Stimulated activated CD8-positive, alpha-beta memory T cell treated with anti-CD3 and anti-CD28 coated beads, Interleukin-12 subunit alpha, Interleukin-12 subunit beta, amount 100 ng/mL, for 1 hour (primary cell): ENCODE data around the gene CRACDL.

Experiments used
- DNase-seq: peaks from one replicate; pipeline ENCODE4 v3.0.0-alpha.2; 2020; ENCODE audit warnings: low read depth

CRACDL gene

DNA sequence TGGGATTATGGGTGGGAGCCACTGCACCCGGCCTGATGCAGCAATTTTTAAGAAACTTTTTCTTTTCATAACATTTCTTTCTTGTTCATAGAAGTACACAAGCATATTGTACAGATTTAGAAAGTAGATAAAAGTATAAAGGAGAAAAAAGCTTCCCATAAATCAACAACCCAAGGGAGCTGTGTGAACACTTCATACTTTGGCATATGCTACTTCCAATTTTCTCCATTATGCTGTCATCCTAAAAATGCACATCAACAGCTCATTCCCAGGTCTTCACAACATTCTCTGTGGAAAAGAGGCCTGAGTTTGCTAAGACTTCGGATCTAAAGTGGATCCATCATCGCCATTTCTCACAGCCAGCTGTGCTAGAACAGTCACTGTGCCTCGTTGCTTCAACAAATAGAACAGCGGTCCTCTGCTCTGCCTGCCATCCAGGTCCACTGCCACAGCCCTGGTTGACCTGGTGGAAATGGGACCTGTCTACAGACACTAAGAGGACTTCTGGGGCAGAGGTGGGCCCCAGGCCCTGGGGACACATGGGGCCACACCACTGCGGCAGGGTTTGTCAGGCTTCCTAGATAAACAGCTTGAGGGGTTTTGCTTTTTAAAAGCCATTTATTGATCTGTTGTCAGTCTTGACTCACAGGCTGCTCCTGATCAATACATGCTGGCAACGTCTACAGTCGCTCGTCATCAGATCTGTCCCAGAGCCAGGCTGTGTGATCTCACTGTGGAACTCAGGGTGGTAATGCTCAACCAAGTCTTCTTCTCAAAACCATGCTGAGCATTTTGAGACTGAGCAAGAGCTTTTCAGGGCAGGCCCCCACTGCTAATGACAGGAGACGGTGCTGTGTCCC lies 132.4 kb downstream of the CRACDL start:
- DNase-seq, result no peak

DNA sequence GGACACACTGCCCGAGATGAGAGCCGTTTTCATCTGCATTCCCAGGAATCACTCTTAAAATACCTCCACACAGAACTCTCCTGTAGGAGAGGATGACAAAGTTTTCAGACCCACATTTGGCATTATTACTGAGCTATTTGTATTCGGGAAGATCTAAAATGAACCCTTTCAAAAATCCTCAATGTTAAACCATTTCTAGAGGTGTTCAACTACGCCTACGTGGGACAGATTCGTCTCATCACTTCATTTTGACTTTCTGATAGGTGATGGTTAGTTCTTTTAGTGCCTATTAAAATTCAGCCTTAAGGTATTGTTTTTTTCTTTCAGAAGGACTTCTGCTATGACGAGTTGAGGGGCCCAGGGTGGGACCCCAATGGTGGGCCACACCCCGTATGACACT lies 133.7 kb downstream of the CRACDL start:
- DNase-seq, result no peak

DNA sequence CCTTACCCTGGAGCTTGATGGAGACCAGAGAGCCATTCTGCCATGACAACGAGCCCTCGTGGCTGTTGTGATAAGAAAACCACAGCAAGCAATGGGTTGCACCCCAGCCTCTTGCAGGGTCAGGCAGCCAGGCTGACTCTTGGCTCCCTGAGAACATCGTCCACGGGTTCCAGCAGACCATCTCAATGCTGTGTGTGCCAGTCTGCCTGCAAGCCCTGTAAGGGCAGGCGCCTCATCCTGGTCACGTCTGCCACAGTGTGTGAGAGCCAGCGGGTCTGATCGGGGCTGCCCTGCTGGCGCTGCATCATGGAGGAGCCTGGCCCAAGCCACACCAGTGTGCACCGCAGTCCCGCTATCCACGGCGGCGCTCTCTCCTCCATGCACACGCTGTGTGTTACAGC lies 134.1 kb downstream of the CRACDL start:
- DNase-seq, result no peak

DNA sequence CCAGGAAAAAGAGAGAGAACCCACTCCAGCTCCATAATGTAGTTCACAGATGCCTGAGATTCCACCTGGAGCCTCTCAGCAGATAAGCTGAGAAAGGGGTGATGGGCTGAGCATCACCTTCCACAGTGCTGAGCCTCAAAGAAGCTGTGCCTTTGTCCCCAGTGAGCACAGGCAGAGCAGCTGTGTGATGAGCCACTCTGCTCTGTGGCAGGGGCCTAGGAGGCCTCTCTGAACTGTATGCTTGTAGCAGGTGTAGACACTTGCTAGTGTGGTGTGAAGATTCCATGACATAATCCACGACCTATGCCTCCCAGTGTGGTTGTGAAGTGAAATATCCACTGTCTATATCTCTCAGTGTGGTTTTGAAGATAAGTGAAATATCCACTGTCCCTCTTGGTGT lies 134.7 kb downstream of the CRACDL start:
- no peak for DNase-seq

DNA sequence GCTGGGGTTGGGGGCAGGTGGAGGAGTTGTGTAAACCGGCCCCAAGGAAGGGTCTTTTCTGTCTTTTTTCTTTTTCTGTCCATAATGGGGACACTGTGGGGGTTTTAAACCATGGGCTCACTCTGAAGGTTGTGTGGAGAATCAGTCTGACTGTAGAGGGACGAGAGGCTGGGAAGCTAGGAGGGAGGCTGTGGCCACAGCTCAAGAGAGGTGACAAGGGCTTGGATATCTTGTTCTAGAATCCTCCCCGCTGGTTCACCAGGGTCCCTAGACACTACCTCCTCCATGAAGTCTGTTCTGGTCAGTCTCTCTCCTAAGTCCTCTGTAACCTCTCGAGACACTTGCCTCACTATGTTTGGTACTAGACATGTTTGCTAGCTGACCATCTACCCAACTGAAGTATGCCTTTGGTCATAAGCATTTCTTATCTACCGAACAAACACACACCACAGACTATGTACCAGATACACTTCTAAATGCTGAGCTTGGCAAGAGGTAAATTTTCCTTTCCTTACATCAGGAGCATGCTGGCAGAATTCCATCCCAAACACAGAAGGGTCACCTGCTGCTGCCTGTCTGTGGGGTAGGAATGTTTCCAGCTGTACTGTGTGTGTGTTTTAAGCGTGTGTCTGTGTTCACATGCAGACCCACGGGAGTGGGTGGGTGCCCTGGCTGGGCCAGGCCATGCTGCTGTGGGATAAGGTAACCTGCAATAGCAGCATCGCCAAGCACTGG lies 135.5 kb downstream of the CRACDL start:
- no peak for DNase-seq

DNA sequence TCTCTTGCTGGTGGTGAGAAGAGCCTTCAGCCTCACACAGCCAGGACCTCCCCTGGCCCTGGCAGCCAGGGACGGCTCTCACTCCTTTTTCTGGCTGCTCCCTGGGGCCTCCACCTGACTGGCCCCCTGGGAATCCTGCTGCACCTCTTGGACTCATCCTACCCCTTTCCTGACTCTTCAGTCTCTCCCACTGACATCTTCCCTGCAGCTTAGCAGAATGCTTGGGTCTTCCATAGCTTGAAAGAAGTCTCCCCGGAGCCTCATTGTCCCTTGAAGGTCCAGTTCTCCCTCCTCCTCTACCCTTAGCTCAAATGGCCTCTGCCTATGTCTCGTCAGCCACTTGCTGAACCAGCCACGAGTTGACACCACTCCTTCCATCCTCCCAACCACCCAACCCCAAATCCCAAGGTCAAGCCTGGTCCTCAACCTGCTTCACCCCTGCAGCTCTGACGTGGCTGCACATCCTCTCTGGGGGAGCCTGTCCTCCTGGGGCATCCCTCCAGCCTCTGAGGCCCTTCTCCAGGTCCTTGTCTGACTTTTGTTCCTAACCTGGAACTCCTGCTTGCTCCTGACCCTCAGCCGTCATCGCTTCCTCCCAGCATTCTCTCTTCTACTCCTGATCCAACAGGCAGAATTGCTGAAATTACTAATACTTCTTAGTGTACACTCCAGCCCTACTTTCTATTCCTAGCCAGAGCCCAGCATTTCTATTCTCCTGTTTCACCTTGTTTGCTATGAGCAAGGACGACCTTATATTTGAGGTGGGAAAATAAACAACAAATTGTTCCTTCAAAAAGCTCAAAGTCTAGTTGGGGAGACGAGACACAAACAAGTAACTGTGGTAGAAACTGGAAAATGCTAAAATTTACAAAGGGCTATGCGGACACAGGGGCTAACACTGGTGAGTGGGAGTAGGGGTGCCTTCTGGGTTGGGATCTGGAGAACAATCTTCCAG lies 136.4 kb downstream of the CRACDL start:
- no peak for DNase-seq

DNA sequence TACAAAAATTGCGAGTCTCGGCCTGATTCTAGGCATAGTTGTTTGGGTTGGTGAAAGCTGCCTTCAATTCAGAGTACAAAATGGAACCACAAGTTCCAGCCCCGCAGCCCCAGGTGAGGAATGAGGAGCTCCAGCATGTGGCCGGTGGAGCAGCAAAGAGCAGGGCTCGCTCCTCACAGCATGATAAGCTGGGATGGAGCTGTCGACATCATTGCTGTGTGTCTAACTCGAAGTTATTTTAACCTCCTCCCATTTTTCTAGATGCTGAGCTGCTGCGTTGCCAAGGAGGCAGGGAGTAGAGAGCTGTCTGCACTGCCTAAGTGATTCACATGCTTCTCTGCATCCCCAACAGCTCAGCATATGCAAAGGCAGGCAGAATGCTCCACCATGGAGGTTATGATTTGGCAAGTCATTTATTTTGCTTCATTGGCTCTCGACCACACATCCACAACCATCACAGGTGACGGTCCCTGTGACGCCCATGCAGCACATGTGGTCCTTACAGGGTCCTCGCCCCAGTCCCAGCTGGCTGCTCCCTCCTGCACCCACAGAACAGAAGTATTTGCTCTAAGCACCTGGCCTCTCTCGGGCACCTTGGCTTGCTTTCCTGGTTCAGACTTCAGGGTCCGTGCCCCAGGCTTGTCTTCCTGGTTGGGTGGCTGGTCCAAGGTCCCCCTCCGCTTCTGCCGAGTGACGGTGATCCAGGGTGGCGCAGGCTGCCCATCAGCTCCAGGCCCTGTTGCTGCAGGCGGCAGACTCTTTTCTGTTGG lies 139.1 kb downstream of the CRACDL start:
- DNase-seq, result no peak

DNA sequence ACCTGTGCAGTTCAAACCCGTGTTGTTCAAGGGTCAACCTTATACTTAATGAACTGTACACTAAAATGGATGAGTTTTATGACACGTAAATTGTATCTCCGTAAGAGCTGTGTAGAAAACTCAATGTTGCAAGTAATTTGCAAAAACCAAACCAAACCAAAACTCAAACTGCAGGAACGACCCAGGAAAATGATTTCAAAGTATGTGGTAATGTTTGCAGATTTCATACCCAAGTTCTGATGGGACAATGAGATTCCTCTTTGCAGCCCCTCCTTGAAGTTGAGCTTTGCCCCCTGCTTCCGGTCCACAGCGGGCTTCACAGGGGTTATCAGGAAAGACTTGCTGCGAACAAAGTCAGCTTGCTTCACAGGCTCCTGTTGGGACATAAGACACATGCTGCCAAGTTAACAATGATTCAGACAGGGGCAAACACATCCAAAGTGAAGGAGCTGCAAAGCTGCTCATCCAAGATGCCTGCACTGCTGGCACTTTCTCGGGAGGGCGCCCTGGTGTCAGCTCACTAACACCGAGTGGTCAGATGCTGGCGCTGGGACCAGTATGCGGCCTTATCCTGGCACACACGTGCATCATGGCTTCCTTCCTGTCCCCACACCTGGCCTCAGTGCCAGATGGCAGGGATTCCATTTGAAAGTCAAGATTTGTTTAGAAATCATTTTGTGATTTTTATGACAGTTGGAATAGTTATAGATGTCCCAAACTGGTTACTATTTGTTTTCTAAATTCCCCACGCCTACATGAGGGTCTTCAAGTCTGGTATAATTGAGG lies 139.9 kb downstream of the CRACDL start:
- no peak for DNase-seq

DNA sequence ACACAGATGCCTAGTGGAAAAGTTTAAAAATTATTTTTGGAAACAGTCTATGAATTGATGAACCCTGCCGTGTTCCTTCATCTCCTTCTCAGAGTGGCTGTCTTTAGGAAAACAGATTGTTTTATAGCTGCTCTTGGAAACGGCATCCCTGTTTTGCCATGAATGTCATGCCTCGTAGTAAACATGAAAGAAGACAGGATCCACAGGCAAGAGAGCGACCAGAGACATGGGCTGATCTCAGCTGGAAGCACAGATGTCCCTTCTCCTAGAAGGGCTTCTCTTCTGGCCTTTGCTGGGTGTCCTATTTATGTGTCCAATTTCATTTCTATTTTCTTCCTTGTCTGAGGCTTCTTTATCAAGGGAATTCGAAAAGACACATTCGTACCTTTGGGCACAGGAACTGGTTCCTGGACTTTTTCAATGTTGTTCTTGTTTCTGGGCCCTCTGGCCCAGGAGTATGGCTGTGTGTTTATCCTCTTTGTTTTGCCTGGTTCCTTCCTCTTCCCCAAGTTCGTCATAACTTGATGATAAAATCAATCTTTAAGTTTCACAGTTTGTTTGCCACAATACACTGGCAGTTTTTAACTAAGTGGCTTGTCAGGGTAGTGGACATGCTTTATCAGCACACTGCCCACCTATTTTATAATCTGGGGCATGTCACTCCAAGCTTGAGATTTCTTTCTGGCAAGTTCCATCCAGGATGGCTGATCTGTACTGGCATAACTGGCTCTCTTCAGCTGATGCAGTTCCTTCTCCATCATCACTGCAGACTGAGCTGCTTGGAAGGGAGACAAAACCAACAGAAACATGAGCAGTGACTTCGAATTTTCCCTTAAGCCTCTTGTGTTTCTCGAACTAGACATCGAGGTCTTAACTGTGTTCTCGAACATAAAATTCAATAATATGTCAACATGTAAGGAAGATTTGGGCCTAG lies 141.9 kb downstream of the CRACDL start:
- DNase-seq, result no peak

DNA sequence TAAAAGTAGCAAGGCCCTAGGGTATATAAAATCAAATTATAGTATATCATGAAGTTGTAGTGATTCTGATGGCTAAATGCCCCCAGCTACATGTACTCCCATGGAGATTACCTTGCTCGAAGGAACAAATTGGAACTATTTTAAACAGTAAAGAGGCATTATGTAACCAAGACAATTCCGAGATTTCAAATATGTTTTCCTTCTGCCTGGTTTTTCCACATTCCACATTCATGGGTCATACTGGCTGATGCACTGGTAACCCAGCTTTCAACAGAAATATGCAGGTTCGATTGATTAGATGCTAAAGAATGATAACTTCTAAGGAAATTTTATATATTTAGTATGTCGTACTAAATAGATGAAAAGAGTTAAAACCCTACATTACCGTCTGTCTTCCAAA lies 142.8 kb downstream of the CRACDL start:
- no peak for DNase-seq

DNA sequence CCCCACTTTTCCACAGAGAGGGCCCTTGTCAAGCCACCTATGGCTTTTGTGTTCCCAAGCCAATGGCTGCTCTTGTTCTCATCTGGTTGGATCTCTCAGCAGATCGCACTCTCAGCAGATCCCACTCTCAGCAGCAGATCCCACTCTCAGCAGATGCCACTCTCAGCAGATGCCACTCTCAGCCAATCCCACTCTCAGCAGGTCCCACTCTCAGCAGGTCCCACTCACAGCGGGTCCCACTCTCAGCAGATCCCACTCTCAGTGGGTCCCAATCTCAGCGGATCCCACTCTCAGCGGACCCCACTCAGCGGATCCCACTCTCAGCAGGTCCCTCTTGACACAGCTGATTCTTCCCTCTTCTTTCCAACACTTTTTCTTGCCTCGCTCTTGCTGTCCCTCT lies 145.8 kb downstream of the CRACDL start:
- DNase-seq, result no peak

DNA sequence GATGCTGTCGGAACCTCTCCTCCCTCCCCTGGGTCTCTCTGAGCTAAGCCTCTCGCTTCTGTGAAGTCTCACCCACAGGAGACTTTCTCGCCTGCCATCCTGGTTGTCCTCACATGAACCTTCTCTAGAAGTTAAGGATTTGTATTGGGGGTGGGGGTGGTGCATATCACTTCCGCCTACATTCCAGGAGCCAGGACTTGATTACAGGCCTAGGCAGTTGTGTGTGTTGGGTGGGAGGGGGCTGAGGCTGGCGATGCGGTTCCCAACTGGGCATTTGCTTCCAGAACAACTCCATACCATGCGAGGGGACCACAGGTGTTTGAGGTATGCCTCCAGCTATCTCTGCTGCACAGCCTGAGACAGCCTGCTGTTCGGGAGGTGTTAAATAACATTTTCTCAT lies 148.3 kb downstream of the CRACDL start:
- DNase-seq, result no peak

DNA sequence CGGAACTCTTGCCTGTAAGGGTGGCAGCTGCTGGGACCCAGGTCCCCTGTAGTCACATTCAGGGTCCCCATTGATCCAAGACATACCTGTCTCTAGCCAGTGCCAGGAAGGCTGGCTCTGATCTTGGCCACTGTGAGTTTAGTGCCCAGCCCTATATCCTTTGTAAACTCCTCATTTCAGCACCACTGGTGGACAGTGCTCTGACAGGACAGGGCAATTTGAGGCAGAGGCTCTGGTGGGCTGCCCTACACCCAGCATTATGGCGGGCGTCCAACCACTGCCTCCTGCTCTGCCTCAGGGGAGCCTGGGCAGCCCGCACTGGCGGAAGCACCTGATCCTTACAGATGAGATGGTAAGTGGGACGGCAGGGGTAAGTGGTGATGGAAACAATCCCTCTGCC lies 149.8 kb downstream of the CRACDL start:
- no peak for DNase-seq

DNA sequence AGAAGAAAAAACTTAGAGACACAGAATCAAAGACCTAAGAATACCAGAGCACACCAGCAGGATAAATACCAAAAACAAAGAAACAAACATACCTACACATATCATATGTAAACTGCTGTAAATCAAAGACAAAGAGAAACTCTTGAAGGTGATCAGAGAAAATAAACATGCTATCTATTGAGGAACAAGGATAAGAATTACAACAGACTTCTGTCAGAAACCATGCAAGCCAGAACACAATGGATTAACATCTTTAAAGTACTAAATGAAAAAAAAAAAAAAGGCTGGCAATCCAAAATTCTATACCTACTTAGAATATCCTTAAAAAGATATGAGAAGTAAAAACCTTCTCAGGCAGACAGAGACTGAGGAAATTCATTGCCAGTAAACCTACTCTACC lies 153.5 kb downstream of the CRACDL start:
- DNase-seq, result no peak

DNA sequence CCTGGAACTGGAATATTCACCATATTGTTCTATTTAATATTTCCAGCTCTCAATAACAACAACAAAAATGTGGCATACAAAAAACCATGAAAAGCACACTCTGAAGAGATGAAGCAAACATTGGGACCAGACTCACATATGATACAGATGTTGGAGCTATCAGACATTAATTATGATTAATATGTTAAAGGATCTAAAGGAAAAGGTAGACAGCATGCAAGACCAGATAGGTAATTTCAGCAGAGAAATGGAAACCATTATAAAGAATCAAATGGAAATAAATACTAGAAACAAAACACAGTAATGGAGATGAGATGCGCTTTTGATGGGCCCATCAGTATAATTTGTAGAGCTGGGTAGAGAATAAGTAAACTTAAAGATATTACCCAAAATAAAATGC lies 154.2 kb downstream of the CRACDL start:
- no peak for DNase-seq

DNA sequence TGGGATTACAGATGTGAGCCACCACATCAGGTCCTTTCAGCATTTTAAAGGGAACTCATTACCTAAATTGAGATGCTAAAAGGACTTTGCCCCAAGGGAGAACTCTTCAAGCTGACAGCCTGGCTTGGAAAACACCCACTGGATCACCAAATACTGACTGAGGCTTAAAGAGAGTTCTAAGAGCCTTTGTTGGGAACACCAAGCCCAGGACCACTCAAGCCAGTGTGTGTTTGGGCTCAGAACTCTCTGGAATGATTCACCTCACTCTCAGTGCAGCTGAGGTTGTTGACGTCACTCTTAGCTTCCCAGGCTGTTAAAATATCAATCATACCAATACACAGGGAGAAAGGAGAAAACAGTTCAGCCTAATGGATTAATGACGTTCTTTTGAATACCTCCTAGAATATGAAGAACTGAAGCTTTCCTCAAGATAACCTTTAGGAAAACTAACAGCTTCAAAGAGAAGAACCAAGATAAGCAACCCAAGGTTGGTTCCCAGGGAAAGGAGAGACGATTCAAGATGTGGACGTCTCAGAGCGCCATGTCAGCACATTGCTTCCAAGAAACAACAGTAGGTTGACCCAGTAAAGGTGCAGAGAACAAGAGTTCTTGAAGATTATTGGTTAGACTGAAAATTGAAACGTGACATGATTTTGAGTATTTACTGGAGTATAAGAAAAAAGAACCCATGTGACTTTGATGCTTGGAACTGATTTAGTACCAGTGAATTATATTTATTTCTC lies 157.1 kb downstream of the CRACDL start:
- DNase-seq, result no peak

DNA sequence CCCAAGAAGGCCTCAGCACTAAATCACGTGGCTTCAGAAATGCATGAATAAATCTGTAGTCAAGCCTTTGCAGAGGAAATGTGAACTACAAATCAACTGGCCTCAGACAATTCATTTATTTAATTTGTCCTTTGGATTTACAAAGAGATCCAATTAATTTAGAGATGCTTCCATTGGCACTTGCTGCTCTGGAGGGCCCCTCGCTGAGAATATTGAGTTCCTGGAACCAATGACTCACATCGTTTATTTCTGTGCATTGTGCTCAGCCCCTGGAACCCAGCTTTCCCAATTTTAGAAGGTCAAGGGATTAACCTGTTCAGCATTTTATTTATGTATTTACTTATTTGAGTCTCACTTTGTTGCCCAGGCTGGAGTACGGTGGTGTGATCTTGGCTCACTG lies 157.9 kb downstream of the CRACDL start:
- DNase-seq, result no peak

DNA sequence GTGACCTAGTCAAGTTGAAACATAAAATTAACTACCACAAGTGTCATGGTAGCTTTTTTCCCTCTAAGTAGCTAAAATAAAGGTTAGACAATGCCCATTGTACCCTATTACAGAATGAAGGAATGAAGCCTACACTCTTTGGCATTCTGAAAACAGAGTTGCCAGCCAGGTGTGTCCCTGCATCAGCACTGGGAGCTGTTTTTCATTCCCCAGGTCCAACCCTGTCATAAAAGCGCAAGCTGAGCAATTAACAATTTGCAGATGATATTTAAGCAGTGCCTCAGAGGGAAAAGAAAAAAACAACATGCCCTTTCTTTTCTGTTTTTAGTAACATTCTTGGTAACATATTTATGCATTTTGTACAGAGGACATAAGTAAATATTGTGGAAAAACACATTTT lies 158.3 kb downstream of the CRACDL start:
- no peak for DNase-seq

DNA sequence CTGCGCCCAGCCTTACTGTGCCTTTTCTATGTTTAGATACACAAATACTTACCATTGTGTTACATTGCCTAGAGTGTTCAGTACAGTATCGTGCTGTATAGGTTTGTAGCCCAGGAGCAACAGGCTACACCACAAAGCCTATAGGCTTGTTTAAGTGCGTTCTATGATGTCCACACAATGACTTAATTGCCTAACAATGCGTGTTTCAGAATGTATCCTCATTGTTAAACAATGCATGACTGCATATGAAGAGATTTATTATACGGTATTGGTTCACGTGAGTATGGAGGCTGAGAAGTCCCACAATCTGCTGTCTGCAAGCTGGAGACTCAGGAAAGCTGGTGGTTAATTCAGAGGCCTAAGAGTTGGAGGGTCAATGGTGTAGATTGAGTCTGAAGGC lies 158.9 kb downstream of the CRACDL start:
- no peak for DNase-seq
